Skeletal muscle tissue (tissue), 1 donor: Measurements from ENCODE around the gene COL6A3. TPM values are rescaled to one million over a fixed set of nuclear protein-coding genes. Genes with fewer than 3 reads are reported as not detected.

Experiments used
- total RNA-seq: library from RNA; depleted of rRNA; stranded (reverse); fragments of >200 nt; gene quantifications from one replicate; pipeline ENCODE4 v1.2.3, GENCODE V29; 2014

Gene COL6A3
- total RNA-seq, 1 donor from 2014 or later, result 365 TPM

Other genes with a start within 250 kb of the COL6A3 start
- not detected for gene MLPH, start 73.1 kb upstream of the COL6A3 start, total RNA-seq
- not detected for gene PRLH, start 152.4 kb upstream of the COL6A3 start, total RNA-seq
- 1.0 TPM for gene RAB17, start 176.6 kb upstream of the COL6A3 start, total RNA-seq
- 65.8 TPM for gene LRRFIP1, start 213.4 kb upstream of the COL6A3 start, total RNA-seq